HEK293T (cell line): ENCODE measurements around the gene MITF.

ENCODE experiments used
- CTCF ChIA-PET: fragments of 350-600 bp; formaldehyde crosslinking; extraction: SDS; loops from one replicate; lab custom pipeline; 2021; ENCODE audit warnings: antibody characterized with exemption, inconsistent platforms; lab: Yijun Ruan, JAX
- POLR2A ChIA-PET: fragments of 350-600 bp; formaldehyde crosslinking; extraction: SDS; loops from one replicate; lab custom pipeline; 2020; ENCODE audit warnings: antibody characterized with exemption, inconsistent platforms; lab: Yijun Ruan, JAX
- DNase-seq: peaks from one replicate; pipeline ENCODE4 v3.0.0; 2012; ENCODE audit warnings: mixed read lengths; ENCODE audit errors: extremely low spot score
- ARNT ChIP-seq: fragments of 450-650 bp; IDR thresholded peaks from 2 replicates; pipeline ENCODE4 v1.6.1; 2017; ENCODE audit warnings: mild to moderate bottlenecking
- BHLHE40 ChIP-seq: fragments of 450-650 bp; IDR thresholded peaks from 2 replicates; pipeline ENCODE4 v1.6.1; 2016; ENCODE audit warnings: mild to moderate bottlenecking, moderate library complexity, borderline replicate concordance
- CTBP1 ChIP-seq: fragments of 450-650 bp; IDR thresholded peaks from 2 replicates; pipeline ENCODE4 v1.6.1; 2016; ENCODE audit warnings: borderline replicate concordance
- ELF4 ChIP-seq: fragments of 450-650 bp; IDR thresholded peaks from 2 replicates; pipeline ENCODE4 v1.6.1; 2017; ENCODE audit warnings: antibody characterized with exemption
- FOXA1 ChIP-seq: fragments of 450-650 bp; IDR thresholded peaks from 2 replicates; pipeline ENCODE4 v1.6.1; 2016; ENCODE audit warnings: mild to moderate bottlenecking
- FOXK2 ChIP-seq: fragments of 450-650 bp; IDR thresholded peaks from 2 replicates; pipeline ENCODE4 v1.6.1; 2016; ENCODE audit warnings: mild to moderate bottlenecking
- FOXM1 ChIP-seq: fragments of 450-650 bp; IDR thresholded peaks from 2 replicates; pipeline ENCODE4 v1.6.1; 2017; ENCODE audit warnings: mild to moderate bottlenecking, borderline replicate concordance
- HDGF ChIP-seq: fragments of 450-650 bp; IDR thresholded peaks from 2 replicates; pipeline ENCODE4 v1.6.1; 2017; ENCODE audit warnings: antibody characterized with exemption, borderline replicate concordance
- L3MBTL2 ChIP-seq: fragments of 450-650 bp; conservative IDR thresholded peaks from 2 replicates; pipeline ENCODE4 v1.6.1; 2016; ENCODE audit warnings: mild to moderate bottlenecking
- LEF1 ChIP-seq: fragments of 450-650 bp; IDR thresholded peaks from 2 replicates; pipeline ENCODE4 v1.6.1; 2017; ENCODE audit warnings: mild to moderate bottlenecking, borderline replicate concordance
- NFRKB ChIP-seq: fragments of 450-650 bp; IDR thresholded peaks from 2 replicates; pipeline ENCODE4 v1.6.1; 2016; ENCODE audit warnings: mild to moderate bottlenecking, moderate library complexity
- PKNOX1 ChIP-seq: fragments of 450-650 bp; IDR thresholded peaks from 2 replicates; pipeline ENCODE4 v1.6.1; 2016
- SP1 ChIP-seq: fragments of 450-650 bp; IDR thresholded peaks from 2 replicates; pipeline ENCODE4 v1.6.1; 2017
- SUZ12 ChIP-seq: fragments of 450-650 bp; IDR thresholded peaks from 2 replicates; pipeline ENCODE4 v1.6.1; 2016; ENCODE audit warnings: mild to moderate bottlenecking
- TARDBP ChIP-seq: fragments of 450-650 bp; IDR thresholded peaks from 2 replicates; pipeline ENCODE4 v1.6.1; 2016
- ZNF384 ChIP-seq: fragments of 450-650 bp; IDR thresholded peaks from 2 replicates; pipeline ENCODE4 v1.6.1; 2016

The MITF gene

GRCh38 chr3:69825446-69825845, 86.2 kb downstream of the MITF start:
- no peak for TF ChIP-seq BHLHE40
- ChIA-PET CTCF (no interaction called here), POLR2A (no interaction called here)
- DNase-seq, result no peak

- ChIA-PET POLR2A (no interaction called here), CTCF (no interaction called here)
- no peak for TF ChIP-seq FOXK2
- no peak for TF ChIP-seq SUZ12
- no peak for TF ChIP-seq NFRKB
- no peak for TF ChIP-seq HDGF
- no peak for TF ChIP-seq CTBP1
- TF ChIP-seq PKNOX1, result no peak
- TF ChIP-seq FOXA1, result no peak
- TF ChIP-seq TARDBP, result no peak
- no peak for TF ChIP-seq FOXM1
- no peak for TF ChIP-seq BHLHE40
- no peak for DNase-seq
Measured at GRCh38 chr3:69827127-69827526, 87.9 kb downstream of the MITF start.

- ChIA-PET POLR2A (no interaction called here), CTCF (interaction anchor here (0.6 kb wide), 1 partner anchor 27 kb away, joined by 3 read pairs; no protein-coding TSS in a partner anchor)
- TF ChIP-seq HDGF, result no peak
- TF ChIP-seq L3MBTL2, result no peak
- no peak for TF ChIP-seq LEF1
- no peak for TF ChIP-seq CTBP1
- no peak for TF ChIP-seq ARNT
- no peak for TF ChIP-seq PKNOX1
- no peak for TF ChIP-seq BHLHE40
- no peak for TF ChIP-seq FOXA1
- no peak for TF ChIP-seq FOXK2
- no peak for TF ChIP-seq SP1
- no peak for TF ChIP-seq ZNF384
- no peak for TF ChIP-seq TARDBP
- TF ChIP-seq FOXM1, result no peak
- no peak for DNase-seq
Measured at GRCh38 chr3:69828817-69829216, 89.6 kb downstream of the MITF start.

- TF ChIP-seq NFRKB (no peak), HDGF (no peak), BHLHE40 (no peak), LEF1 (no peak), SP1 (no peak), FOXA1 (no peak), ELF4 (no peak), TARDBP (no peak), L3MBTL2 (no peak), CTBP1 (no peak), FOXK2 (no peak), FOXM1 (no peak), SUZ12 (no peak), ARNT (no peak)
- no peak for DNase-seq
- POLR2A ChIA-PET, result no interaction called here
- CTCF ChIA-PET, result interaction anchor here (0.5 kb wide), 1 partner anchor 25 kb away, joined by 5 read pairs; no protein-coding TSS in a partner anchor
Measured at GRCh38 chr3:69830147-69830546, 90.9 kb downstream of the MITF start.

- ChIA-PET CTCF (interaction anchor here (0.6 kb wide), 1 partner anchor 661 kb away, joined by 3 read pairs; no protein-coding TSS in a partner anchor), POLR2A (no interaction called here)
- DNase-seq, result no peak
- TF ChIP-seq LEF1 (no peak), L3MBTL2 (no peak), CTBP1 (no peak), BHLHE40 (no peak), ZNF384 (no peak), ELF4 (no peak), ARNT (no peak), HDGF (no peak), SUZ12 (no peak), TARDBP (no peak), FOXK2 (no peak), FOXM1 (no peak), NFRKB (no peak), FOXA1 (no peak), SP1 (no peak), PKNOX1 (no peak)
Measured at GRCh38 chr3:69831737-69832136, 92.5 kb downstream of the MITF start.

- TF ChIP-seq FOXA1 (no peak), NFRKB (no peak), BHLHE40 (no peak), HDGF (no peak), CTBP1 (no peak), ZNF384 (no peak), FOXK2 (no peak), SUZ12 (no peak), ELF4 (no peak), SP1 (no peak)
- CTCF ChIA-PET, result no interaction called here
- DNase-seq, result no peak
- POLR2A ChIA-PET, result no interaction called here
Measured at GRCh38 chr3:69833591-69833990, 94.3 kb downstream of the MITF start.
